HEK293 (cell line): Measurements from ENCODE around the gene SCUBE3.

Experiments used
- BCL11B ChIP-seq: fragments of 450-650 bp; formaldehyde crosslinking; IDR thresholded peaks from 2 replicates; pipeline ENCODE4 v1.5.1; 2016; ENCODE audit warnings: low read depth, missing biosample characterization, missing genetic modification characterization
- EGR2 ChIP-seq: fragments of 450-650 bp; formaldehyde crosslinking; IDR thresholded peaks from 2 replicates; pipeline ENCODE4 v1.5.1; 2016; ENCODE audit warnings: low read depth, missing biosample characterization, missing genetic modification characterization
- GLI2 ChIP-seq: fragments of 450-650 bp; formaldehyde crosslinking; IDR thresholded peaks from 2 replicates; pipeline ENCODE4; 2017; ENCODE audit warnings: missing biosample characterization, missing genetic modification characterization, low read depth, borderline replicate concordance
- HOXA7 ChIP-seq: sonication (generic); formaldehyde crosslinking; IDR thresholded peaks from 2 replicates; pipeline ENCODE4 v1.8.1; 2022; ENCODE audit warnings: missing genetic modification reagents, borderline replicate concordance
- KLF7 ChIP-seq: fragments of 450-650 bp; formaldehyde crosslinking; IDR thresholded peaks from 2 replicates; pipeline ENCODE4 v1.5.1; 2016; ENCODE audit warnings: missing biosample characterization, missing genetic modification characterization, borderline replicate concordance
- SCRT2 ChIP-seq: fragments of 450-650 bp; formaldehyde crosslinking; IDR thresholded peaks from 2 replicates; pipeline ENCODE4 v1.5.1; 2016; ENCODE audit warnings: missing biosample characterization, missing genetic modification characterization
- ZFHX2 ChIP-seq: fragments of 450-650 bp; formaldehyde crosslinking; conservative IDR thresholded peaks from 2 replicates; pipeline ENCODE4 v1.5.1; 2016; ENCODE audit warnings: missing biosample characterization, missing genetic modification characterization
- ZFP41 ChIP-seq: fragments of 450-650 bp; formaldehyde crosslinking; IDR thresholded peaks from 2 replicates; pipeline ENCODE4 v1.5.1; 2016; ENCODE audit warnings: missing biosample characterization, missing genetic modification characterization, borderline replicate concordance
- ZFP69B ChIP-seq: fragments of 450-650 bp; formaldehyde crosslinking; IDR thresholded peaks from 2 replicates; pipeline ENCODE4 v1.5.1; 2016; ENCODE audit warnings: missing biosample characterization, missing genetic modification characterization
- ZNF155 ChIP-seq: fragments of 450-650 bp; formaldehyde crosslinking; IDR thresholded peaks from 2 replicates; pipeline ENCODE4 v1.5.1; 2016; ENCODE audit warnings: missing biosample characterization, missing genetic modification characterization
- ZNF2 ChIP-seq: fragments of 450-650 bp; formaldehyde crosslinking; IDR thresholded peaks from 2 replicates; pipeline ENCODE4 v1.5.1; 2016; ENCODE audit warnings: missing biosample characterization, missing genetic modification characterization
- ZNF214 ChIP-seq: fragments of 450-650 bp; formaldehyde crosslinking; IDR thresholded peaks from 2 replicates; pipeline ENCODE4 v1.5.1; 2017; ENCODE audit warnings: missing biosample characterization, mild to moderate bottlenecking, missing genetic modification characterization, borderline replicate concordance
- ZNF341 ChIP-seq: fragments of 450-650 bp; formaldehyde crosslinking; IDR thresholded peaks from 2 replicates; pipeline ENCODE4; 2016; ENCODE audit warnings: low read depth, missing biosample characterization, missing genetic modification characterization
- ZNF354C ChIP-seq: fragments of 450-650 bp; formaldehyde crosslinking; IDR thresholded peaks from 2 replicates; pipeline ENCODE4 v1.5.1; 2016; ENCODE audit warnings: missing biosample characterization, missing genetic modification characterization, low read depth, borderline replicate concordance
- ZNF423 ChIP-seq: fragments of 450-650 bp; formaldehyde crosslinking; IDR thresholded peaks from 2 replicates; pipeline ENCODE4 v1.5.1; 2016; ENCODE audit warnings: missing biosample characterization, missing genetic modification characterization
- ZNF560 ChIP-seq: fragments of 450-650 bp; formaldehyde crosslinking; IDR thresholded peaks from 2 replicates; pipeline ENCODE4 v1.5.1; 2017; ENCODE audit warnings: missing biosample characterization, missing genetic modification characterization, borderline replicate concordance
- ZNF596 ChIP-seq: fragments of 450-650 bp; IDR thresholded peaks from 2 replicates; pipeline ENCODE4 v1.5.0; 2018; ENCODE audit warnings: missing biosample characterization, mild to moderate bottlenecking, missing genetic modification characterization, moderate library complexity
- ZNF654 ChIP-seq: fragments of 450-650 bp; formaldehyde crosslinking; IDR thresholded peaks from 2 replicates; pipeline ENCODE4 v1.5.1; 2016; ENCODE audit warnings: low read depth, missing biosample characterization, missing genetic modification characterization
- ZNF677 ChIP-seq: fragments of 450-650 bp; IDR thresholded peaks from 2 replicates; pipeline ENCODE4 v1.5.0; 2018; ENCODE audit warnings: missing biosample characterization, mild to moderate bottlenecking, missing genetic modification characterization, moderate library complexity
- ZNF768 ChIP-seq: fragments of 450-650 bp; formaldehyde crosslinking; IDR thresholded peaks from 2 replicates; pipeline ENCODE4 v1.5.1; 2018; ENCODE audit warnings: missing biosample characterization, mild to moderate bottlenecking, missing genetic modification characterization
- ZNF777 ChIP-seq: fragments of 450-650 bp; formaldehyde crosslinking; IDR thresholded peaks from 2 replicates; pipeline ENCODE4 v1.5.1; 2017; ENCODE audit warnings: missing biosample characterization, missing genetic modification characterization, borderline replicate concordance
- ZNF830 ChIP-seq: fragments of 450-650 bp; IDR thresholded peaks from 2 replicates; pipeline ENCODE4 v1.5.0; 2018; ENCODE audit warnings: missing biosample characterization, missing genetic modification characterization, low read depth, mild to moderate bottlenecking, moderate library complexity
- ZSCAN23 ChIP-seq: fragments of 450-650 bp; formaldehyde crosslinking; IDR thresholded peaks from 2 replicates; pipeline ENCODE4 v1.5.1; 2016; ENCODE audit warnings: missing biosample characterization, missing genetic modification characterization
- TF ChIP-seq, protein P1 (sequence below): fragments of 450-650 bp; formaldehyde crosslinking; IDR thresholded peaks from 2 replicates; pipeline ENCODE4 v1.5.1; 2016; ENCODE audit warnings: missing biosample characterization, missing genetic modification characterization
- TF ChIP-seq, protein P2 (sequence below): fragments of 450-650 bp; formaldehyde crosslinking; IDR thresholded peaks from 2 replicates; pipeline ENCODE4 v1.5.1; 2017; ENCODE audit warnings: missing biosample characterization, missing genetic modification characterization
- TF ChIP-seq, protein P3 (sequence below): fragments of 450-650 bp; formaldehyde crosslinking; IDR thresholded peaks from 2 replicates; pipeline ENCODE4 v1.5.1; 2016; ENCODE audit warnings: missing biosample characterization, missing genetic modification characterization
- TF ChIP-seq, protein P4 (sequence below): fragments of 450-650 bp; formaldehyde crosslinking; IDR thresholded peaks from 2 replicates; pipeline ENCODE4 v1.5.1; 2016; ENCODE audit warnings: missing biosample characterization, missing genetic modification characterization
- TF ChIP-seq, protein P5 (sequence below): IDR thresholded peaks from 2 replicates; pipeline ENCODE4 v1.6.1; 2011; ENCODE audit warnings: mild to moderate bottlenecking, low read depth, low read length, borderline replicate concordance

SCUBE3 gene

DNA sequence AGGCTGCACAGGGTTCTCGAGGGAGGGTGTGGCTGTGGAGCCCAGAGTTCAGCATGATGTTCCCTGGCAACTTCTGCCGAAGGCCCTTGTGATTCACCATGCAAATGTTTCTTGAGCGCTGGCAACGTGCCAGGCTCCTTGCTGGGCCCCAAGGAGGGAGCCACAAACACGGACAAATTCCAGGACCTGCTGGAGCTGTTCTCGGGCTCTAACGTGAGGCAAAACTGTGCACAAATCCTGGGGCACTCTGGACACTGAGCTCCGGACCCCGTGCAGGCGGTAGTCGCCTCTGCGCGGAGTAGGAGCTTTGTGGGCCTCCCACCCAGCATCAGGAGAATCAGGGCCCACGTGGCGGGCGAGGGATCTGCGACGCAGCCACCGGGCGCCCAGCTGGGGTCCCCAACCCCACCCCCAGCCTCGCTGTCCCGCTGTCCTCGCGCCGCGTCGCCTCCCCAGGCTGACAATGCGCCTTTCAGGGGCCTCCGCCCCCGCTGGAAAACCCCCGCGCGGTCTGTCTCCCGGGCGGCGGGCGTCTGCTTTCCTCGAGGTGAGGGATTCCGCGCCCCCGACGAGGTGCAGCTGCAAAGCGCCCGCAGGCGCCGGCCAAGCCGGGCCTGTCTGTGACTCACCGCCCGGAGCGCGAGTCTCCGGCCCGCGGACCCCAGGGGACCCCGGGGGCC, 31.7 kb upstream of the SCUBE3 start (continued):
- TF ChIP-seq ZNF423 (tag by site-specific recombination) (peak; percentile 71), ZNF354C (tag by site-specific recombination) (no peak), SCRT2 (peak; percentile 63), ZNF155 (tag by site-specific recombination) (no peak), BCL11B (tag by site-specific recombination) (no peak; the same call in 1 of the 2 replicates), ZFP41 (tag by site-specific recombination) (no peak), ZNF214 (tag by site-specific recombination) (no peak; the same call in 1 of the 2 replicates), GLI2 (tag by site-specific recombination) (no peak), ZNF768 (tag by site-specific recombination) (no peak), ZFHX2 (tag by site-specific recombination) (peak; percentile 92), ZFP69B (tag by site-specific recombination) (peak; percentile 83; the same call in 1 of the 2 replicates), ZNF596 (tag by site-specific recombination) (0 out of 2 replicates have a peak, but pooled peaks have one; percentile 9), ZNF677 (tag by site-specific recombination) (peak; percentile 59), ZNF2 (tag by site-specific recombination) (no peak), ZNF341 (peak; percentile 87), ZSCAN23 (tag by site-specific recombination) (no peak), ZNF654 (no peak), ZNF830 (tag by site-specific recombination) (no peak), HOXA7 (CRISPR knock-in tag) (no peak), EGR2 (tag by site-specific recombination) (peak; percentile 82), KLF7 (tag by site-specific recombination) (no peak), ZNF560 (tag by site-specific recombination) (no peak), ZNF777 (tag by site-specific recombination) (peak; percentile 94; the same call in 1 of the 2 replicates)
- TF ChIP-seq, protein P1, sequence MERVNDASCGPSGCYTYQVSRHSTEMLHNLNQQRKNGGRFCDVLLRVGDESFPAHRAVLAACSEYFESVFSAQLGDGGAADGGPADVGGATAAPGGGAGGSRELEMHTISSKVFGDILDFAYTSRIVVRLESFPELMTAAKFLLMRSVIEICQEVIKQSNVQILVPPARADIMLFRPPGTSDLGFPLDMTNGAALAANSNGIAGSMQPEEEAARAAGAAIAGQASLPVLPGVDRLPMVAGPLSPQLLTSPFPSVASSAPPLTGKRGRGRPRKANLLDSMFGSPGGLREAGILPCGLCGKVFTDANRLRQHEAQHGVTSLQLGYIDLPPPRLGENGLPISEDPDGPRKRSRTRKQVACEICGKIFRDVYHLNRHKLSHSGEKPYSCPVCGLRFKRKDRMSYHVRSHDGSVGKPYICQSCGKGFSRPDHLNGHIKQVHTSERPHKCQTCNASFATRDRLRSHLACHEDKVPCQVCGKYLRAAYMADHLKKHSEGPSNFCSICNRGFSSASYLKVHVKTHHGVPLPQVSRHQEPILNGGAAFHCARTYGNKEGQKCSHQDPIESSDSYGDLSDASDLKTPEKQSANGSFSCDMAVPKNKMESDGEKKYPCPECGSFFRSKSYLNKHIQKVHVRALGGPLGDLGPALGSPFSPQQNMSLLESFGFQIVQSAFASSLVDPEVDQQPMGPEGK = peak; percentile 70
- TF ChIP-seq, protein P2, sequence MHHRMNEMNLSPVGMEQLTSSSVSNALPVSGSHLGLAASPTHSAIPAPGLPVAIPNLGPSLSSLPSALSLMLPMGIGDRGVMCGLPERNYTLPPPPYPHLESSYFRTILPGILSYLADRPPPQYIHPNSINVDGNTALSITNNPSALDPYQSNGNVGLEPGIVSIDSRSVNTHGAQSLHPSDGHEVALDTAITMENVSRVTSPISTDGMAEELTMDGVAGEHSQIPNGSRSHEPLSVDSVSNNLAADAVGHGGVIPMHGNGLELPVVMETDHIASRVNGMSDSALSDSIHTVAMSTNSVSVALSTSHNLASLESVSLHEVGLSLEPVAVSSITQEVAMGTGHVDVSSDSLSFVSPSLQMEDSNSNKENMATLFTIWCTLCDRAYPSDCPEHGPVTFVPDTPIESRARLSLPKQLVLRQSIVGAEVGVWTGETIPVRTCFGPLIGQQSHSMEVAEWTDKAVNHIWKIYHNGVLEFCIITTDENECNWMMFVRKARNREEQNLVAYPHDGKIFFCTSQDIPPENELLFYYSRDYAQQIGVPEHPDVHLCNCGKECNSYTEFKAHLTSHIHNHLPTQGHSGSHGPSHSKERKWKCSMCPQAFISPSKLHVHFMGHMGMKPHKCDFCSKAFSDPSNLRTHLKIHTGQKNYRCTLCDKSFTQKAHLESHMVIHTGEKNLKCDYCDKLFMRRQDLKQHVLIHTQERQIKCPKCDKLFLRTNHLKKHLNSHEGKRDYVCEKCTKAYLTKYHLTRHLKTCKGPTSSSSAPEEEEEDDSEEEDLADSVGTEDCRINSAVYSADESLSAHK = peak; percentile 45; the same call in 1 of the 2 replicates
- TF ChIP-seq, protein P3, sequence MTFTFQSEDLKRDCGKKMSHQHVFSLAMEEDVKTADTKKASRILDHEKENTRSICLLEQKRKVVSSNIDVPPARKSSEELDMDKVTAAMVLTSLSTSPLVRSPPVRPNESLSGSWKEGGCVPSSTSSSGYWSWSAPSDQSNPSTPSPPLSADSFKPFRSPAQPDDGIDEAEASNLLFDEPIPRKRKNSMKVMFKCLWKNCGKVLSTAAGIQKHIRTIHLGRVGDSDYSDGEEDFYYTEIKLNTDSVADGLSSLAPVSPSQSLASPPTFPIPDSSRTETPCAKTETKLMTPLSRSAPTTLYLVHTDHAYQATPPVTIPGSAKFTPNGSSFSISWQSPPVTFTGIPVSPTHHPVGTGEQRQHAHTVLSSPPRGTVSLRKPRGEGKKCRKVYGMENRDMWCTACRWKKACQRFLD (tag by site-specific recombination) = no peak
- TF ChIP-seq, protein P4, sequence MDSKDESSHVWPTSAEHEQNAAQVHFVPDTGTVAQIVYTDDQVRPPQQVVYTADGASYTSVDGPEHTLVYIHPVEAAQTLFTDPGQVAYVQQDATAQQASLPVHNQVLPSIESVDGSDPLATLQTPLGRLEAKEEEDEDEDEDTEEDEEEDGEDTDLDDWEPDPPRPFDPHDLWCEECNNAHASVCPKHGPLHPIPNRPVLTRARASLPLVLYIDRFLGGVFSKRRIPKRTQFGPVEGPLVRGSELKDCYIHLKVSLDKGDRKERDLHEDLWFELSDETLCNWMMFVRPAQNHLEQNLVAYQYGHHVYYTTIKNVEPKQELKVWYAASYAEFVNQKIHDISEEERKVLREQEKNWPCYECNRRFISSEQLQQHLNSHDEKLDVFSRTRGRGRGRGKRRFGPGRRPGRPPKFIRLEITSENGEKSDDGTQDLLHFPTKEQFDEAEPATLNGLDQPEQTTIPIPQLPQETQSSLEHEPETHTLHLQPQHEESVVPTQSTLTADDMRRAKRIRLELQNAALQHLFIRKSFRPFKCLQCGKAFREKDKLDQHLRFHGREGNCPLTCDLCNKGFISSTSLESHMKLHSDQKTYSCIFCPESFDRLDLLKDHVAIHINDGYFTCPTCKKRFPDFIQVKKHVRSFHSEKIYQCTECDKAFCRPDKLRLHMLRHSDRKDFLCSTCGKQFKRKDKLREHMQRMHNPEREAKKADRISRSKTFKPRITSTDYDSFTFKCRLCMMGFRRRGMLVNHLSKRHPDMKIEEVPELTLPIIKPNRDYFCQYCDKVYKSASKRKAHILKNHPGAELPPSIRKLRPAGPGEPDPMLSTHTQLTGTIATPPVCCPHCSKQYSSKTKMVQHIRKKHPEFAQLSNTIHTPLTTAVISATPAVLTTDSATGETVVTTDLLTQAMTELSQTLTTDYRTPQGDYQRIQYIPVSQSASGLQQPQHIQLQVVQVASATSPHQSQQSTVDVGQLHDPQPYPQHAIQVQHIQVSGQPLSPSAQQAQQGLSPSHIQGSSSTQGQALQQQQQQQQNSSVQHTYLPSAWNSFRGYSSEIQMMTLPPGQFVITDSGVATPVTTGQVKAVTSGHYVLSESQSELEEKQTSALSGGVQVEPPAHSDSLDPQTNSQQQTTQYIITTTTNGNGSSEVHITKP (tag by site-specific recombination) = peak; percentile 39; the same call in 1 of the 2 replicates
- TF ChIP-seq, protein P5, sequence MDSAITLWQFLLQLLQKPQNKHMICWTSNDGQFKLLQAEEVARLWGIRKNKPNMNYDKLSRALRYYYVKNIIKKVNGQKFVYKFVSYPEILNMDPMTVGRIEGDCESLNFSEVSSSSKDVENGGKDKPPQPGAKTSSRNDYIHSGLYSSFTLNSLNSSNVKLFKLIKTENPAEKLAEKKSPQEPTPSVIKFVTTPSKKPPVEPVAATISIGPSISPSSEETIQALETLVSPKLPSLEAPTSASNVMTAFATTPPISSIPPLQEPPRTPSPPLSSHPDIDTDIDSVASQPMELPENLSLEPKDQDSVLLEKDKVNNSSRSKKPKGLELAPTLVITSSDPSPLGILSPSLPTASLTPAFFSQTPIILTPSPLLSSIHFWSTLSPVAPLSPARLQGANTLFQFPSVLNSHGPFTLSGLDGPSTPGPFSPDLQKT = no peak
